ENCODE data around the gene CDK15.
"Not testable (repeated sequence)": the region's sequence is repeated elsewhere in the genome, so short reads cannot be mapped to it uniquely, and the experiment has no call there.

Gene CDK15

DNA sequence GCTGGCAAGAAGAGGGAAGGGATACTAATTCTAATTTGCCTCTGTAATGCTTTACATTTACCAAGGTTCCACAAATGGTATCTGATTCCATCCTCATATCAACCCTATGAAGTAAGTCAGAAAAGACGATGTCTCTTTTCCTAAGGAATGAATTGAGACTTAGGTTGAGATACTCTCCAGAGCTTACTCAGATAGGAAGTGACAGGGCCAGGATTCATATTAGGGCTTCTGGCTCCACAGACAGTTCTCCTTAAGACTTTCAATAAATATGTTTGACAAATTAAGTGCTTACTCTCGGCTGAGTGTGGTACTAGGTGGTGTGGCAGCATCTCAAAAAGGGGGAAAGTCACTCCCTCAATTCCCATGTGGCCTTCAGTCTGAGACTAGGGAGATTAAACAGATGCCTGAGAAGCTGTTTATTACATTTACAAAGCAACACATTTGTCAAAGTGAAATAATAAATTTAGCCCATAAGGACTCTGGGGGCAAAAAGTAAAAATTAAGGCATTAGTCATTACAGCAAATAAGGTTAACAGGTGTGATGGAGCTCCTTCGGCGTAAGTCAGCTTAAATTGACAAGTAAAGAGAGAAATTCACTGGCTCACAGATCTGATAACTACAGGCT, 14.2 kb downstream of the CDK15 start:
- DNase-seq, result no peak
- in situ Hi-C loops (cut with MboI; ENCODE audit: low pct_unique_long_range_greater_than_20kb, low sequenced_read_pairs), result no loop called here

GRCh38 chr2:201821080-201821479, 14.7 kb downstream of the CDK15 start:
- no peak for DNase-seq
- in situ Hi-C loops (cut with MboI; ENCODE audit: low pct_unique_long_range_greater_than_20kb, low sequenced_read_pairs), result no loop called here

GRCh38 chr2:201824212-201824611, 17.9 kb downstream of the CDK15 start:
- in situ Hi-C loops (cut with MboI; ENCODE audit: low pct_unique_long_range_greater_than_20kb, low sequenced_read_pairs), result no loop called here
- DNase-seq, result no peak

- in situ Hi-C loops (cut with MboI; ENCODE audit: low pct_unique_long_range_greater_than_20kb, low sequenced_read_pairs), result no loop called here
These were observed 21.3 kb downstream of the CDK15 start for GRCh38 chr2:201827621-201828020.

GRCh38 chr2:201828220-201828619, 21.9 kb downstream of the CDK15 start:
- in situ Hi-C loops (cut with MboI; ENCODE audit: low pct_unique_long_range_greater_than_20kb, low sequenced_read_pairs), result no loop called here
- no peak for DNase-seq

More at GRCh38 chr2:201827621-201828020, 21.3 kb downstream of the CDK15 start:
- DNase-seq, result no peak

- in situ Hi-C loops (cut with MboI; ENCODE audit: low pct_unique_long_range_greater_than_20kb, low sequenced_read_pairs), result no loop called here
- DNase-seq, result peak; percentile 63
These were observed 24.3 kb downstream of the CDK15 start for GRCh38 chr2:201830666-201831065.

DNA sequence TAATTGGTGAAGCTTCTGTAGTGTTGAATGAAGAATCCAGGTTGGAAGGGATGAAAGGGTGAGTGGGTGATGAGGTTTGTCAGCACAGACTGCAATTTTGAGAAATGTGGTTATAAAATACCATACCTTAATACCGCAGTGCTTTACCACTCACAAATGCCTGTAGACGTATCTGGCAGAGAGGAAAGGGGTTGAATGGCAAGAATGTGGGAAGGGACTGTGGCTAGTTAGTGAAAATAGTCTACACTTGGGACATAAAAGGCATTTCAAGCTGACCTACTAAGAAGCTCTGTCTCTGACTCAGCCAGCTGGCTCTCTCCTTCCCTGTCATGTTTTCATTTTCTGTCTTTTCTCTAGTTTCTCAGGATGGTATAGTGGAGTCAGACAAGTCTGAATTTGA, 25.1 kb downstream of the CDK15 start:
- no peak for DNase-seq
- in situ Hi-C loops (cut with MboI; ENCODE audit: low pct_unique_long_range_greater_than_20kb, low sequenced_read_pairs), result no loop called here

DNA sequence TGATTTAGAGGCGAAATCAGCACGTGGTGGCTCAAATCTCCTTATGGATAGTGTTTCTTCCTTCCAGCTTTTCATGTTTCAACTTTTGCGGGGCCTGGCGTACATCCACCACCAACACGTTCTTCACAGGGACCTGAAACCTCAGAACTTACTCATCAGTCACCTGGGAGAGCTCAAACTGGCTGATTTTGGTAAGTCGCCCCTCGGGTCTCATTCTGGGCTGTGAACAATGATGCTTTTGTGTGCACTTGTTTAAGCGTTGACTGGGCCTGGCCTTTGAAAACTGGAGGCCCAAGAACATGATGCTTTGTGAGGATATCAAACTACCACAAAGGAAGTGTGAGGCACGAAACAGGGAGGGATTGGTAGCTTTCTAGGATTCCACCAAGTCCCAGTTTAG, 27.4 kb downstream of the CDK15 start:
- in situ Hi-C loops (cut with MboI; ENCODE audit: low pct_unique_long_range_greater_than_20kb, low sequenced_read_pairs), result no loop called here
- DNase-seq, result no peak

DNA sequence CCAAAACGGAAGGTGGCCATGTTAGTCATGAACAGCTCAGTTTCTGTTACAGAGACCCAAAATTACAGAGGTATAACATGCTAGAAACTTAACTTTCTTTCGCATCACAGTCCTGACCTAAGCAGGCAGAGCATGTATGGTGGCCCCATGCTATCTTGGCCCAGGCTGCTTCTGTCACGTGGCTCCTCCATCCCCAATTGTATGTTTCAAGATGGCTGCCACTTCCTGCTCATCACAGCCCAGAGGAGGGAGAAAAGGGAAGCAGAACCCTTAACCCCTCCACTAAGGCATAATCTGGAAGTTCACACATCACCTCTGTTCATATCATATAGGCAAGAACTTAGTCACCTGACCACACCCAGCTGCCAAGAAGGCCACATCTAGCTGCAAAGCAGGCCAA, 28.7 kb downstream of the CDK15 start:
- in situ Hi-C loops (cut with MboI; ENCODE audit: low pct_unique_long_range_greater_than_20kb, low sequenced_read_pairs), result no loop called here

GRCh38 chr2:201837391-201837790, 31.1 kb downstream of the CDK15 start:
- in situ Hi-C loops (cut with MboI; ENCODE audit: low pct_unique_long_range_greater_than_20kb, low sequenced_read_pairs), result no loop called here
- DNase-seq, result no peak

More for the DNA sequence above, 28.7 kb downstream of the CDK15 start:
- DNase-seq, result no peak

DNA sequence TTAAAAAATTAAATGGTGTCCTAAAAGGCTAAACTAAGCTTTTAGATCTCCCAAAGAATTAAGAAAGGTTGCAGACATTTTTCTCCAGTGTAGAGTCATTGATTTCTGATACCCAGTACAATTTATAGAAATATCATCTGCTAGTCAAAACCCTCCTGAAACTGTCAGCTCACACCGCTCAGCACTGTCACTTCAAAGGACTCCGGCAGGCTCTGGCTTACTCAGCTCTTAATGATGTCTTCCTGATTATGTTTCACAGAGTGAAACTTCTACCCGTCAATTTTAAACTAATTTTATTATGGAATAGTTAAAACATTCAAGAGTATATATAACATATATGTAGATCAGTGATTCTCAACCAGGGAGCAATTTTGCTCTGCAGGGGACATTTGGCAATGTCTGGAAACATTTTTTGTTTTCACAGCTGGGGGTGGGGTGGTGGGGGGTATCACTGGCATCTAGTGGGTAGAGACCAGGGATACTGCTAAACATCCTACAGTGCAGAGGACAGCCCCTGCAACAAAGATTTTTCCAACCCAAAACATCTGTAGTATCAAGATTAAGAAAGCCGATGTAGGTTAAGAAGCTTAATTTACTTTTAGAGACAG, 31.6 kb downstream of the CDK15 start:
- in situ Hi-C loops (cut with MboI; ENCODE audit: low pct_unique_long_range_greater_than_20kb, low sequenced_read_pairs), result no loop called here
- DNase-seq, result no peak

DNA sequence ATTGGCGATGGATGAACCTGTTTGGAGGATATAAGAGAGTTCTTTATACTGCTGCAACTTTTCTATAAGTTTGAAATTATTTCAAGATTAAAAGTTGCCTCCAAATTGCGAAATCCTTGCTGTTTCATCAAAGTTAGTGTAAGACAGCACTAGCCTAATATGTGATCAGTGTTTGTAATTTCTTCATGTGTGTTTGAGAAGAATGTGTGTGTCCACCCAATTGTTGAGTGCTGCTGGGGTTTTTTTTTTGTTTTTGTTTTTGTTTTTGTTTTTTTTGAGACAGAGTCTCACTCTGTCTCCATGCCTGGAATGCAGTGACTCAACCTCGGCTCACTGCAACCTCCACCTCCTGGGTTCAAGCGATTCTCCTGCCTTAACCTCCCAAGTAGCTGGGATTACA, 33.4 kb downstream of the CDK15 start:
- in situ Hi-C loops (cut with MboI; ENCODE audit: low pct_unique_long_range_greater_than_20kb, low sequenced_read_pairs), result no loop called here
- DNase-seq, result no peak

DNA sequence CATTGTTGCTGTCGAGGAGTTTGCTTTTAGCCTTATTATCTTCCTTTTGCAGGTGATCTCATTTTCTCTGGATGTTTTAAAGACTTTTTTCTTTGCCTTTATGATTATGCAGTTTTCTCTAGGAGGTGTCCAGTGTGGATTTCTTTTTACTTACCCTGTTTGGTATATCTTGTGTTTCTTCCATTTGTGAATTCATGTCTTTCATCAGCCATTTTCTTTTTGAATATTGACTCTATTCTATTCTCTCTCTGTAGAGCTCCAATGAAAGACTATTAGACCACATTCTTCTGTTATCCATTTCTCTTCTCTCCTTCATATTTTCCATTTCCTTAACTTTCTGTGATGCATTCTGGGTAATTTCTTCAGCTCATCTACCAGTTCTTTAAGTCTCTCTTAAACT, 34.4 kb downstream of the CDK15 start:
- DNase-seq, result no peak
- in situ Hi-C loops (cut with MboI; ENCODE audit: low pct_unique_long_range_greater_than_20kb, low sequenced_read_pairs), result no loop called here

DNA sequence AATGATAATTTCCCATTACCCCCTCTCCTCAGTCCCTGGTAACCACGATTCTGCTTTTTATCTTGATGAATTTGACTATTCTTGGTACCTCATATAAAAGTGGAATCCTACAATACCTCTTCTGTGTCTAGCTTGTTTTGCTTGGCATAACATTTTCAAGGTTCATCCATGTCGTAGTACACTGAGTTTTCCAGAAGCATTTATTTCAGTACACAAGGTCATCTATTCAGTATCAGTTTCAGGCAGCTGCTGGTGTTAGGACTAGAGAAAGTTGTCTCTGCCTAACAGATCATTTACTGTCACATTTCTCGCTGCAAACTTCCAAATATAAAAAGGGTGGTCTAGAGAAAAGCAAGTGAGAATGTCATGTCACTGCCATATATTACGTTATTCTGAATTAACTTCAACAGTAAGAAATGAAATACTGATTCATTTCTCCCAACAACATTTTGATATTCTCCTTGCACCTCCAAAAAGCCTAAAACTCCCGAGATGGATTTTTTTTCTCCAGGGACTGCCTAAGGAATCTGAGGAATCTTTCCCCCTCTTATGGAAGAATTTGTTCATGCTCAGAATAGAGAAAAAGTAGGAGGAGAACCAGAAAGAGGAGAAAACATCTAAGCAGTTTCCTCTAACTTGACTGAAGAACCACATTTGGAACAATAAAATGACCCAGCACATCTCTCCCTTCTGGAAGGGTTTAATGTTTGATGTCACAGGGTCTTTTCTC, 36.0 kb downstream of the CDK15 start:
- no peak for DNase-seq
- in situ Hi-C loops (cut with MboI; ENCODE audit: low pct_unique_long_range_greater_than_20kb, low sequenced_read_pairs), result no loop called here

DNA sequence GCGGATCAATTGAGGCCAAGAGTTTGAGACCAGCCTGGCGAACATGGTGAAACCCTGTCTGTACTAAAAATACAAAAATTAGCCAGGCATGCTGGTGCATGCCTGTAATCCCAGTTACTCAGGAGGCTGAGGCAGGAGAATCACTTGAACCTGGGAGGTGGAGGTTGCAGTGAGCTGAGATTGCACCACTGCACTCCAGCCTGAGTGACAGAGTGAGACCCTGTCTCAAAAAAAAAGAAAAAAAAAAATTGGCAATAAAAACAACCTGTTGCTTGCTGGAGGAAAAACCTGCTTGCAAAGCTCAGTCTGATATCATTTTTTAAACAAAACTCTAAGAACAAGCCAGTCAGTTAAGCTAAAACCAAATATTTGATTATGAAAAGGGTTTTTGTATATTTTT, 38.6 kb downstream of the CDK15 start:
- in situ Hi-C loops (cut with MboI; ENCODE audit: low pct_unique_long_range_greater_than_20kb, low sequenced_read_pairs); DNase-seq: not testable (repeated sequence)

DNA sequence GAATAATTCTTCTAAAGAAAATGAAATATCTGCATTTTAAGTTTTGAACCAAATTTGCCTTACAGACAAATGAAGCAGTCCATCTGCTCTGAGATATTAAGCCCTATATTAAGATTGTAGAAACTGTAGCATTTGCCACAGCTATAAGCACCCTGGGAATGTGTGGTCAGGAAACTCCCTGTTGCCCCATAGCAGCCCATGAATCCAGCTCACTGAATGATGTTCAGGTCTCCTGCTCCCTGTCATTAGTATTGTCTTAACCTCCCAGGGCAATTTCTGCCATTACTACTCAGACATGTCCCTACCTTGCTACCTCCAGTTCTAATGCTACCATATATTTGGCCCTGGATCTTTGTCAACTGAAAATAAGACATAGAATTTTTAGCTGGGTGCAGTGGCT, 41.1 kb downstream of the CDK15 start:
- in situ Hi-C loops (cut with MboI; ENCODE audit: low pct_unique_long_range_greater_than_20kb, low sequenced_read_pairs), result no loop called here
- no peak for DNase-seq

GRCh38 chr2:201852462-201852861, 46.1 kb downstream of the CDK15 start:
- DNase-seq, result no peak
- in situ Hi-C loops (cut with MboI; ENCODE audit: low pct_unique_long_range_greater_than_20kb, low sequenced_read_pairs), result no loop called here

GRCh38 chr2:201852878-201853415, 46.6 kb downstream of the CDK15 start:
- in situ Hi-C loops (cut with MboI; ENCODE audit: low pct_unique_long_range_greater_than_20kb, low sequenced_read_pairs), result no loop called here
- DNase-seq, result no peak

- DNase-seq, result no peak
- in situ Hi-C loops (cut with MboI; ENCODE audit: low pct_unique_long_range_greater_than_20kb, low sequenced_read_pairs), result no loop called here
These were observed 48.0 kb downstream of the CDK15 start for GRCh38 chr2:201854221-201854801.

DNA sequence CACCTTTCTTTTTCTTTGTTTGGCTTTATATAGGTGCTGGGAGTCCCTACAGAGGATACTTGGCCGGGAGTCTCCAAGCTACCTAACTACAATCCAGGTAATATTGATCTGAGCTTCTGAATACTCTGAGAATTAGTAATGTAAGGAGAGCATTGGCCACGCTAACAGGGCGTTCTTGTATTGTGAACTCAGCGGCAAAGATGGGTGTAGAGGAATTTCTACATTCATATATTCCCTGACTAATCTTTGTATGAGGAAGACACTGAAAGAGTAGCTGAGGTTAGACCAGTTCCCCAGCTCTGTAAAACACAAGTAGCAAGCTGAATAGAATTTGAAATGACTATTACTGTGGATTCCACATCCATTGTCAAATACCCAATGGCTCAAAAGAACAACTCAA, 48.5 kb downstream of the CDK15 start:
- DNase-seq, result no peak
- in situ Hi-C loops (cut with MboI; ENCODE audit: low pct_unique_long_range_greater_than_20kb, low sequenced_read_pairs), result no loop called here
